SIG-M5 treated with dmso at 0.1 percent for 504 hours (cell line): Measurements from ENCODE around the gene YARS2.

Experiments used
- DNase-seq: peaks from one replicate; lab custom pipeline; 2025; ENCODE audit not compliant: unreplicated experiment; lab: John Stamatoyannopoulos, UW

Gene YARS2

GRCh38 chr12:32755654-32756475 is at the start of gene YARS2:
TSS of gene YARS2 (minus strand) at chr12:32755897. CDS start at chr12:32755874, 23 bp downstream.
- DNase-seq: peak; percentile 95

GRCh38 chr12:32804301-32804700 is 48.6 kb upstream of the YARS2 start:
- no peak for DNase-seq

- DNase-seq: no peak
Measured at GRCh38 chr12:32801269-32801980, 45.7 kb upstream of the YARS2 start.

- DNase-seq: no peak
Measured at GRCh38 chr12:32794281-32794680, 38.6 kb upstream of the YARS2 start.

- no peak for DNase-seq
Measured at GRCh38 chr12:32789916-32790315, 34.2 kb upstream of the YARS2 start.

- no peak for DNase-seq
Measured at GRCh38 chr12:32789446-32789845, 33.7 kb upstream of the YARS2 start.

GRCh38 chr12:32788405-32788804 is 32.7 kb upstream of the YARS2 start:
- no peak for DNase-seq

- no peak for DNase-seq
Measured at GRCh38 chr12:32785557-32785956, 29.9 kb upstream of the YARS2 start.

- DNase-seq: no peak
Measured at GRCh38 chr12:32783029-32783428, 27.3 kb upstream of the YARS2 start.

- no peak for DNase-seq
Measured at GRCh38 chr12:32780071-32780470, 24.4 kb upstream of the YARS2 start.

GRCh38 chr12:32777691-32778175 is 22.0 kb upstream of the YARS2 start:
- no peak for DNase-seq

- no peak for DNase-seq
Measured at GRCh38 chr12:32777159-32777558, 21.5 kb upstream of the YARS2 start.

GRCh38 chr12:32776258-32776657 is 20.6 kb upstream of the YARS2 start:
- DNase-seq: no peak

- no peak for DNase-seq
Measured at GRCh38 chr12:32773691-32774090, 18.0 kb upstream of the YARS2 start.

- no peak for DNase-seq
Measured at GRCh38 chr12:32770141-32770540, 14.4 kb upstream of the YARS2 start.

- no peak for DNase-seq
Measured at GRCh38 chr12:32768518-32768917, 12.8 kb upstream of the YARS2 start.

GRCh38 chr12:32765906-32766305 is 10.2 kb upstream of the YARS2 start:
- DNase-seq: no peak

- peak; percentile 78 for DNase-seq
Measured at GRCh38 chr12:32761716-32762115, 6.0 kb upstream of the YARS2 start.

- DNase-seq: no peak
Measured at GRCh38 chr12:32757157-32757556, 1.5 kb upstream of the YARS2 start.

GRCh38 chr12:32756476-32757066 is 874 bp upstream of the YARS2 start:
- no peak for DNase-seq

- DNase-seq: peak; percentile 82
Measured at GRCh38 chr12:32755051-32755653, 545 bp downstream of the YARS2 start.
